Stimulated activated CD4-positive, alpha-beta T cell treated with anti-CD3 and anti-CD28 coated beads, Interleukin-15, amount 100 ng/mL, for 48 hours (primary cell): Measurements from ENCODE around the gene TMEM140.
"Not testable (repeated sequence)": the region's sequence is repeated elsewhere in the genome, so short reads cannot be mapped to it uniquely, and the experiment has no call there.

ENCODE experiments used
- DNase-seq, 2 donors: peaks; one replicate each; pipeline ENCODE4 v3.0.0-alpha.2; 2020; ENCODE audit warnings: low read depth in 2 of 2

TMEM140 gene

GRCh38 chr7:135194494-135195095 is 46.7 kb downstream of the TMEM140 start:
- DNase-seq: no peak

DNA sequence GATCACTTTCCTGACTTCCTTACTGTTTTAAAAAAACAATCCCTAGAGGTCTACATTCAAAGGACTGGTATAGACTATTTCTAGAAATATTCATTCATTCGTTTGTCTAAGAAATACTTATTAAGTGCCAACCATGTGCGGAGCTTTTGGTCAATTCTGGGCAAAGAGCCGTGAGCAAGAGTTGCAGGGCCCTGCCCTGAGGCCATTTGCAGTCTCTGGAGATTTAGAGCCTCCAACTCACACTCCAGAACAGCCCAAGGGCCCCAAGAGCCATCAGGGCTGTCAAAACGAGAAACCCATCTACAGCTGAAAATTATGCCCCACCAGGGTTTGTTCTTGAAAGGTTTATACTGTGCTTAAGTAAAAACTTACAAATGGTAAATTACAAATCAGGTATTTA is 47.3 kb downstream of the TMEM140 start:
- DNase-seq: no peak

GRCh38 chr7:135195968-135196629 is 48.2 kb downstream of the TMEM140 start:
- DNase-seq: no peak

GRCh38 chr7:135197343-135197742 is 49.5 kb downstream of the TMEM140 start:
- DNase-seq: no peak

- DNase-seq: no peak
These were observed 50.2 kb downstream of the TMEM140 start for GRCh38 chr7:135197906-135198655.

DNA sequence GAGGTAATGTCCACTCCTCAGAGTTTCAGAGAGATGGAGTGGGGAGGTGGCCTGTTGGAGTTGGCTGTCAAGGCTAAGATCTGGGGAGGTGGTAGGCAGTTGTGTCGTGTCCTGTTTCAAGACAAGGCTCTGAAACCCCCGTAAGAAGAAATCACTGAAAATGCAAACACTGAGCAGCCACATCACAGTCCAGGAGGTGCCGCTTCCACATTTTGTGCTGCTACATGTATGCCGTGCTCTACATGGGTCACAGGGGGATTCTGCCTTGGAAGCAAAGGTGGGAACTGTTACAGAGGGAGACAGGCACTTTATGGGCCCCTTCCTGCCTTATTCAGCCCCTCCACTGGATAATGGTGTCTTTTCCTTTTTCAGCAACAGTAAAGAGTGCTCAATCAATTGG is 51.6 kb downstream of the TMEM140 start:
- DNase-seq: no peak

- DNase-seq: no peak
These were observed 53.0 kb downstream of the TMEM140 start for GRCh38 chr7:135200821-135201331.

DNA sequence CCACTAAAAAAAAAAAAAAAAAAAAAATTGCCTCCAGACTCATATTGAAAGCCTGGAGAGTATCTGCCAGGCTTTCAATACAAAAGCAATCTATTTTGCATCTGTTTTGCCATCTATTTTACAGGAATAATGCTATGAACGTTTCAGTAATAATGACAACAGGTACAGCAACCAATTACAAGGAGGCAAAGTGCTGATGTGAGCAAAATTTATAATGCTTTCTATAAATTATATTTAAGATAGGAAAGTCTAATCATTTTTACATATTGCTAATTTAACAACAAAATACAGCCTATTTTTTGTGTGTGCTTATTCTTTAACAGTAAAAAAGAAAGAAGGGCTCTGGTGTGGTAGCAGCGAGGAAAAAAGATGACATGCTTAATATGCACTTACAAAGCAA is 53.5 kb downstream of the TMEM140 start:
- no peak for DNase-seq

DNA sequence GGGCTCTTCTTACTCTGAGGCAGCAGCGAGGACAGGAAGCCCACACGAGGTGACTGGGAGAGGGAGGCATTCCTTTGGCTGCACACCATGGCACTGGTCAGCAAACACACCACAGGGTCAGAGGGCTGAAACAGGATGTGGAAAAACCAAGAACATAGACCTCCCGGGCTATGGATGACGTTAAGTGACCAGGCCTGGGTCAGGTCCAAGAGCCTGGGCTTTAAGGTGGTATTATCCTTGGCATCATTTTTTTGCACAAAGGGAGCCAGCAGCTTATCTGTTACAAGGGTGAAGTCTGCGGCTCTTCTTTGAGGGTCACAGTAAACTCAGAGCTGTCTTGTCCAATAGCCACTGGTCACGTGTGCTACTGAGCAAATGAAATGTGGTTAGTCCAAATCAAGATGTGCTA is 56.5 kb downstream of the TMEM140 start:
- no peak for DNase-seq

- DNase-seq: no peak
These were observed 57.0 kb downstream of the TMEM140 start for GRCh38 chr7:135204876-135205275.

- no peak for DNase-seq
These were observed 58.0 kb downstream of the TMEM140 start for GRCh38 chr7:135205850-135206249.

DNA sequence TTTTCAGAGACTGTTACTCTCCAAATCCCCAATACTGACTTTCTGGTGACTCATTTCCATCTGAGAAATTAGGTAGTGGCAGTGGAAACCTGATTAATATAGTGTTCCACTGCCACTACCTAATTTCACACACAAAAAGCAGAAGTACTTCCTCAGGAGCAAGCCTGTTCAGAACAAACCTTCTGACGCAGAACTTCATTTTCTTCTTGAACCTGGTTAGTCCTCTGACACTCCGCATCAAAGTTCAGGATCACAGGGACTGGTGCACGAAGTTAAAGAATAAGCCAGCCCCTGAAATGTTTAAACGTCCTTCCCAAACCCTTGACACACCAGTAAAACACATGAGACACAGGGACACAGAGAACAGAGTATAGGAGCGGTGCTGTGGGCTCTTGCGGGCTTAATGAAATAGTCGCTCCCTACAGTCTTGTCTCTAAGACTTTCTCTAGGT is 59.1 kb downstream of the TMEM140 start:
- DNase-seq: no peak

DNA sequence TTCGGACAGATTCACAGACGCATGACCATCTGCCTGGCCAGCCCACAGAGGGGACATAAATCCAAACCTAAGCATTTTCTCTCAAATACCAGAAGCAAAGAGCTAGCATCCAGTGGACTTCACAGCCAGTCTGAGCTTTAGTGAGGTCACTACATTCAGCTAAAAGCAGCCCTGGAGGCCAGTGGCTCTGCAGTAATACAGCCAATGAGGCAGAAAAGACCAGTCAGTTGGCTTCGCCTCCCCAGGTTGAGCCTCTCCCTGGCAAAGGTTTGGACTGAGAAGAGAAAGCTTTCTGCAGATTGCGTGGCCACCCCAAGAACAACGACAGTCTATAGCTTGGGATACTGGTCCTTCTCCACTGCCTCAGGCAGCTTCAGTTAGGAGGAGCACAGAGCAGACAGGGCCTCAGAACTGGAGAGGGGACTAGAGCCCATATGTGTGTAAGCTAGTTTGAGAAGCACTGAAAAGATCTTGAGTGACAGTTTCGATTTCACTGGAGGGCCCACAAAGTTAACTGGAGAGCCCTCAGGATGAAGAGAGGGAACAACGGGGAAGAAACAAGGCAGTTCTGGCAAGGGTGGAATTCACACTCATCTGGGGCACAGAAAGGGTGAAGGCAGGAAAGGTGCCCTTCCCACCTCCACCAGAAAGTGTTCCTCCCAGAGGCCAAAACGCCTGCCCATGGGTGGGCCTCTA is 59.7 kb downstream of the TMEM140 start:
- no peak for DNase-seq

GRCh38 chr7:135208102-135208793 is 60.4 kb downstream of the TMEM140 start:
- DNase-seq: no peak

GRCh38 chr7:135209225-135209834 is 61.5 kb downstream of the TMEM140 start:
- no peak for DNase-seq

- DNase-seq: no peak
These were observed 63.0 kb downstream of the TMEM140 start for GRCh38 chr7:135210888-135211178.

DNA sequence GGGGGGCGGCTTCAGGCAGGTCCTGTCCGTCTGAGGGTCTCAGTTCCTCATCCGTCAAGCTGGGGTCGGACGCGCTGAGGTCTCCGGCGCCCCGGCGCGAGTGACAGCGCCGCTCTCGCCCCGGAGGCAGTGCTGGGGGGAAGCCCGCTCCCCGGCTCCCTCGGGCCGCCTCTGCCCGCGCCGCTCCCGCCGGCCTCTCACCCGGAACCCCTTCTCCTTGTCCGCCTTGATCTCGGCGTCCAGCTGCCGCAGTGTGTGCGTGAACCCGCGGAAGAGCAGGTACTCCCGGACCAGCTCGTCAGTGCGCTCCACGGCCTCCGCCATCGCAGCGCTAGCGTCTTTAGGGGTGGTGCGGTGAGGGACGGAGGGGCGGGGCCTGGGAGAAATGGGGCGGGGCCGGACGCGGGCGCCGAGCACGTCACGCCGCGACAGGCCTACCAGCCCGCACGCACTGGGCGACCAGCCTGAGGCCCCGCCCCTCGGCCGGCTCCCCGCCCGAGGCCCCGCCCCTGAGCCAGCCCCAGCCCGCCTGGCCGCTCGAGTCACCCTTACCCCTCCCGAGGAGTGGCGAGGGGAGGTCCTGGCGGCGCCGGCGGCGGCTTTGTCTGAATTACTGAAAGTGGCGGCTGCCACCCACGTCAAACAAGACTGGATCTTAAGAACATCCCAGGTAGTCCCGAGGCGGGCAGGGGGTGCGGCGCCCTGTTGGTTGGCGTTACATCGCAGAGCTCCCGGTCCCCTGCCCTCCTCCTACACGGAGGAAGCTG is 63.5 kb downstream of the TMEM140 start, which contains the start of gene WDR91:
TSS of gene WDR91 (minus strand) at position 348 of the 767 bp plus-strand sequence. CDS start at position 324, 24 bp downstream.
- peak; percentile 89 to 97 for DNase-seq

- DNase-seq: not testable (repeated sequence)
These were observed 64.2 kb downstream of the TMEM140 start for GRCh38 chr7:135211946-135212685.

DNA sequence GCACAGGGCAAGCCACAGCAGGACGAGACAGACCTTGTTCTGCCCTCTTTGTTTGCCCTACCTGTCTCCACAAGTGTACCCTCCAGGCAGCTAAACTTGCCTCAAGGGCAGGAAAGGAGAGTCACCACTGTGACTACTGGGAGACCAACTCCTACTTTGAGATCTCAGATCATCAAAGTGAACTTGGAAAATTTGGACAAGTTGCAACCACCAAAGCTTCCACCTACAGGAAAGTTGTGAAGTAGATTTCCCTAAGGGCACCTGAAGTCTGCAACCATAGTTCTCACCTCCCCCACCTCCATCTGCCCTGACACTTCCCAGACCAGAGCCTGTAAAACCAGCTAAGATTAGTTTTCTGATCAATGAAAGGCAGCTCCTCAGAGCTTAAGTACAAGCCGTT is 66.0 kb downstream of the TMEM140 start:
- DNase-seq: no peak

DNA sequence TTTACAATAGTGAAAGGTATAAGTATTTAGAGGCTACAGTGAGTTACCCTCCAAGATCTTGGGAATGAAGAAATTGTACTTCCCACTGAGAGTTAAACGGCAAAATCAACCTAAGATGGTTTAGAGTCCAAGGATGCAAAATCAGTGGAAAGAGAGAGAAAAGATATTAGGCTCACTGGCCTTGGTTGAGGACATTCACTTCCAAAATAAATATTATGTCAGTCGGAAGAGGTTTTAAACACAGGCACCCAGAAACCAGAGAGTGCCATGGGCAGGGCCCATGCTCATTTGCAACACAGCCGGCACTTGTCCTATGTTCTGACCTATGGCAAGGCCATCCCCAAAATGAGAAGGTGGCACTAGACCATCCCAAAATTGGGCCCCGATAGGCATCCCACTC is 67.3 kb downstream of the TMEM140 start:
- DNase-seq: no peak
